GM10266 (cell line): ENCODE measurements around the gene CARS1.

Experiments
- DNase-seq: peaks from one replicate; pipeline ENCODE4 v3.0.0; 2012; ENCODE audit errors: extremely low spot score
- CTCF ChIP-seq: IDR thresholded peaks from 2 replicates; pipeline ENCODE4 v1.5.1; 2012; ENCODE audit warnings: mild to moderate bottlenecking, low read depth; ENCODE audit not compliant: control insufficient read depth, insufficient read depth; ENCODE audit errors: missing control alignments

The CARS1 gene

GRCh38 chr11:2977113-2977512 lies 80.1 kb downstream of the CARS1 start:
- no peak for TF ChIP-seq CTCF
- DNase-seq, result no peak

GRCh38 chr11:2976294-2977063 lies 80.7 kb downstream of the CARS1 start:
- no peak for TF ChIP-seq CTCF
- no peak for DNase-seq

- peak; percentile 61 for TF ChIP-seq CTCF
- peak; percentile 27 for DNase-seq
Measured at GRCh38 chr11:2975594-2975993, 81.6 kb downstream of the CARS1 start.

GRCh38 chr11:2974272-2974671 lies 83.0 kb downstream of the CARS1 start:
- no peak for TF ChIP-seq CTCF

GRCh38 chr11:2968341-2968900 lies 88.8 kb downstream of the CARS1 start:
- TF ChIP-seq CTCF, result no peak
- no peak for DNase-seq

More at GRCh38 chr11:2974272-2974671, 83.0 kb downstream of the CARS1 start:
- no peak for DNase-seq

GRCh38 chr11:2964782-2965181 lies 92.4 kb downstream of the CARS1 start:
- no peak for DNase-seq
- TF ChIP-seq CTCF, result no peak

- TF ChIP-seq CTCF, result no peak
- no peak for DNase-seq
Measured at GRCh38 chr11:2963761-2964160, 93.5 kb downstream of the CARS1 start.
